Uterus (tissue), 4 donors: ENCODE results near the gene SHISA9. TPM values are rescaled to one million over a fixed set of nuclear protein-coding genes. Genes with fewer than 3 reads are reported as not detected.

Source experiments
- DNase-seq, 2 donors: peaks; one replicate each; pipeline ENCODE4 v3.0.0-alpha.2; 2019 to 2020
- H3K27ac ChIP-seq, 2 donors: fragments of 200-600 bp; sonication (generic); 1 replicate in 1 of 2; 2 replicates in 1 of 2; pipeline ENCODE4 v1.5.1; 2016 to 2018
- H3K27me3 ChIP-seq, 2 donors: fragments of 200-600 bp; sonication (generic); one replicate each; pipeline ENCODE4 v1.5.1; 2018 to 2019; ENCODE audit warnings: control low read depth in 1 of 2
- H3K36me3 ChIP-seq, 2 donors: fragments of 200-600 bp; sonication (generic); one replicate each; pipeline ENCODE4 v1.5.1; 2019; ENCODE audit warnings: control low read depth in 1 of 2
- H3K4me1 ChIP-seq, 2 donors: fragments of 200-600 bp; sonication (generic); one replicate each; pipeline ENCODE4 v1.5.1; 2018 to 2019; ENCODE audit warnings: control low read depth in 1 of 2
- H3K4me3 ChIP-seq, 2 donors: fragments of 200-600 bp; sonication (generic); 1 replicate in 1 of 2; 2 replicates in 1 of 2; pipeline ENCODE4 v1.5.1; 2018 to 2019; ENCODE audit warnings: mild to moderate bottlenecking in 1 of 2
- H3K9me3 ChIP-seq, 2 donors: fragments of 200-600 bp; sonication (generic); one replicate each; pipeline ENCODE4 v1.5.1; 2019; ENCODE audit warnings: control low read depth in 1 of 2
- CTCF ChIP-seq, 4 experiments: fragments of 200-600 bp in 2 of 4; fragments of 450-650 bp in 2 of 4; sonication (generic) in 2 of 4; IDR thresholded peaks; one replicate each; pipeline ENCODE4 v1.5.1; 2016 to 2019; ENCODE audit warnings: antibody characterized with exemption in 4 of 4, mild to moderate bottlenecking in 2 of 4, moderate library complexity in 1 of 4
- POLR2A ChIP-seq, 2 donors: fragments of 450-650 bp; IDR thresholded peaks; one replicate each; pipeline ENCODE4 v1.6.1; 2016; ENCODE audit warnings: antibody characterized with exemption in 2 of 2, mild to moderate bottlenecking in 1 of 2, moderate library complexity in 1 of 2
- intact Hi-C: fragments of 100-400 bp; cut with DNase I; formaldehyde crosslinking; loops from one replicate; pipeline ENCODE4 v1.15.1; 2023; ENCODE audit warnings: low total_unique reads
- total RNA-seq, 4 donors: library from RNA; depleted of rRNA in 3 of 4; stranded (reverse); fragments of >200 nt in 3 of 4; gene quantifications; one replicate each; pipeline versions ENCODE4 v1.1.0 to v1.2.4, GENCODE V29; 2014 to 2023
- donor health status: DM: yes; HTN: yes; CAD: no.

The SHISA9 gene
- total RNA-seq, 4 donors from 2014 or later = 0.27 TPM; not detected in 3

GRCh38 chr16:12874186-12874585, 27.2 kb upstream of the SHISA9 start:
- Histone ChIP-seq H3K4me1 (no peaks in the 10 kb centered on the region), H3K4me3 (no peak overlapping the region), H3K27me3 (no peaks in the 10 kb centered on the region), H3K9me3 (no peaks in the 10 kb centered on the region), H3K36me3 (no peaks in the 10 kb centered on the region), H3K27ac (no peak overlapping the region)
- intact Hi-C loops = no loop called here
- TF ChIP-seq CTCF (IDR thresholded peaks at IDR 0.05) (no peak), POLR2A (IDR thresholded peaks at IDR 0.05) (no peak)
- DNase-seq = no peak

GRCh38 chr16:12876778-12877177, 24.6 kb upstream of the SHISA9 start:
- H3K9me3 ChIP-seq = no peaks in the 10 kb centered on the region
- DNase-seq = no peak
- H3K4me3 ChIP-seq = no peak overlapping the region
- H3K27me3 ChIP-seq = no peaks in the 10 kb centered on the region
- H3K27ac ChIP-seq = no peak overlapping the region
- H3K36me3 ChIP-seq = no peaks in the 10 kb centered on the region
- no peaks in the 10 kb centered on the region for H3K4me1 ChIP-seq
- intact Hi-C loops = no loop called here
- TF ChIP-seq POLR2A (IDR thresholded peaks at IDR 0.05) (no peak), CTCF (IDR thresholded peaks at IDR 0.05) (no peak)

- DNase-seq = no peak
These were observed 22.4 kb upstream of the SHISA9 start for GRCh38 chr16:12878973-12879372.

GRCh38 chr16:12879812-12880211, 21.6 kb upstream of the SHISA9 start:
- no peaks in the 10 kb centered on the region for H3K9me3 ChIP-seq

More at GRCh38 chr16:12878973-12879372, 22.4 kb upstream of the SHISA9 start:
- Histone ChIP-seq H3K4me3 (no peak overlapping the region), H3K36me3 (no peaks in the 10 kb centered on the region), H3K4me1 (no peaks in the 10 kb centered on the region), H3K9me3 (no peaks in the 10 kb centered on the region), H3K27me3 (no peaks in the 10 kb centered on the region), H3K27ac (no peak overlapping the region)
- intact Hi-C loops = no loop called here
- TF ChIP-seq CTCF (IDR thresholded peaks at IDR 0.05) (no peak), POLR2A (IDR thresholded peaks at IDR 0.05) (no peak)

GRCh38 chr16:12881182-12881581, 20.2 kb upstream of the SHISA9 start:
- TF ChIP-seq CTCF (IDR thresholded peaks at IDR 0.05) = no peak
- TF ChIP-seq POLR2A (IDR thresholded peaks at IDR 0.05) = no peak
- Histone ChIP-seq H3K4me1 (no peaks in the 10 kb centered on the region), H3K4me3 (no peak overlapping the region), H3K27ac (no peak overlapping the region), H3K9me3 (no peaks in the 10 kb centered on the region), H3K36me3 (no peaks in the 10 kb centered on the region), H3K27me3 (no peaks in the 10 kb centered on the region)
- intact Hi-C loops = no loop called here
- no peak for DNase-seq

More at GRCh38 chr16:12879812-12880211, 21.6 kb upstream of the SHISA9 start:
- Histone ChIP-seq H3K4me3 (no peak overlapping the region), H3K27me3 (no peaks in the 10 kb centered on the region), H3K27ac (no peak overlapping the region), H3K36me3 (no peaks in the 10 kb centered on the region), H3K4me1 (no peaks in the 10 kb centered on the region)
- no peak for DNase-seq
- intact Hi-C loops = no loop called here
- TF ChIP-seq CTCF (IDR thresholded peaks at IDR 0.05) = no peak
- no peak for TF ChIP-seq POLR2A (IDR thresholded peaks at IDR 0.05)
